ENCODE data around the gene TRMT5.

- TF ChIP-seq CEBPB (IDR thresholded peaks at IDR 0.05; ENCODE audit: low read depth, low read length) (no peak), HDAC2 (IDR thresholded peaks at IDR 0.05; ENCODE audit: borderline replicate concordance in 1 of 2, low read depth in 2 of 2, low read length in 2 of 2) (no peak), KDM1A (IDR thresholded peaks at IDR 0.05; ENCODE audit: borderline replicate concordance, low read length) (no peak), CTCF (IDR thresholded peaks at IDR 0.05; ENCODE audit: control extremely low read depth in 1 of 3, insufficient read depth in 1 of 3, low read depth in 1 of 3, low read length in 3 of 3) (no peak), SIX5 (IDR thresholded peaks at IDR 0.05; ENCODE audit: low read depth, low read length) (no peak), NANOG (IDR thresholded peaks at IDR 0.05; ENCODE audit: insufficient read depth, low read depth, low read length, poor library complexity, severe bottlenecking) (no peak), RFX5 (IDR thresholded peaks at IDR 0.05; ENCODE audit: borderline replicate concordance, low read depth, low read length) (no peak), JUND (IDR thresholded peaks at IDR 0.05; ENCODE audit: low read length) (no peak), EP300 (IDR thresholded peaks at IDR 0.05; ENCODE audit: borderline replicate concordance in 1 of 2, low read depth in 2 of 2, low read length in 2 of 2) (no peak)
These were observed 22.7 kb downstream of the TRMT5 start for GRCh38 chr14:60958146-60958545.
